Thymus (tissue), 11 donors: ENCODE data around the gene STK24. TPM values are rescaled to one million over a fixed set of nuclear protein-coding genes. Genes with fewer than 3 reads are reported as not detected.

ENCODE experiments used
- DNase-seq, 9 donors: peaks; one replicate each; pipeline ENCODE4 v3.0.0-alpha.2; 2013; ENCODE audit warnings: low spot score in 9 of 9, low read depth in 6 of 9, missing footprints in 1 of 9
- H3K27ac ChIP-seq, 2 donors: one replicate each; pipeline ENCODE4 v1.5.1; 2013; ENCODE audit warnings: control low read depth in 1 of 2, low read depth in 1 of 2, low read length in 1 of 2, mild to moderate bottlenecking in 1 of 2, moderate library complexity in 1 of 2
- H3K27me3 ChIP-seq, 2 donors: one replicate each; pipeline ENCODE4 v1.5.1; 2013; ENCODE audit warnings: low read length in 1 of 2; ENCODE audit not compliant: control insufficient read depth in 2 of 2, insufficient read depth in 1 of 2
- H3K36me3 ChIP-seq, 2 donors: one replicate each; pipeline ENCODE4 v1.5.1; 2013; ENCODE audit warnings: low read length in 1 of 2, mild to moderate bottlenecking in 1 of 2, moderate library complexity in 1 of 2; ENCODE audit not compliant: control insufficient read depth in 2 of 2, insufficient read depth in 2 of 2
- H3K4me1 ChIP-seq, 2 donors: one replicate each; pipeline ENCODE4 v1.5.1; 2013; ENCODE audit warnings: low read length in 2 of 2; ENCODE audit not compliant: control insufficient read depth in 2 of 2, insufficient read depth in 2 of 2
- H3K4me3 ChIP-seq, 2 donors: one replicate each; pipeline ENCODE4 v1.5.1; 2013; ENCODE audit warnings: low read length in 2 of 2, control low read depth in 1 of 2, mild to moderate bottlenecking in 1 of 2
- H3K9me3 ChIP-seq, 2 donors: one replicate each; pipeline ENCODE4 v1.5.1; 2013; ENCODE audit warnings: low read length in 1 of 2, mild to moderate bottlenecking in 1 of 2; ENCODE audit not compliant: control insufficient read depth in 2 of 2, insufficient read depth in 1 of 2
- WGBS: extraction: QIAGEN DNeasy Blood & Tissue Kit; methylation state at CpG from one replicate; pipeline ENCODE4 v1.1.7; 2013; 5-methylcytosine and 5-hydroxymethylcytosine counted together
- polyA plus RNA-seq: library from polyadenylated mRNA; stranded (reverse); fragments of 200-250 nt; gene quantifications from one replicate; pipeline ENCODE4 v1.2.3, GENCODE V29; 2013
- total RNA-seq: library from RNA; stranded (reverse); fragments of 120-200 nt; gene quantifications from one replicate; pipeline ENCODE4 v1.2.4, GENCODE V29; 2013
- donor health status: healthy.

The STK24 gene
- total and polyA plus RNA-seq, 2 donors: 52.7 to 62.4 TPM

GRCh38 chr13:98461486-98462240 lies 115.2 kb downstream of the STK24 start:
- Histone ChIP-seq H3K9me3 (no peaks in the 10 kb centered on the region), H3K27ac (no peak overlapping the region), H3K36me3 (peaks cover 65 to 87% of the 10 kb centered on the region in 2 donors), H3K27me3 (no peaks in the 10 kb centered on the region), H3K4me1 (peaks cover 12 to 54% of the 10 kb centered on the region in 2 donors), H3K4me3 (no peak overlapping the region)
- 92% methylated on average over 16 of the region's 16 CpGs for WGBS
- no peak for DNase-seq

- no peaks in the 10 kb centered on the region for H3K27me3 ChIP-seq
- peaks cover 19 to 57% of the 10 kb centered on the region in 2 donors for H3K4me1 ChIP-seq
- H3K4me3 ChIP-seq: no peak overlapping the region
- H3K27ac ChIP-seq: no peak overlapping the region
- WGBS: 63% methylated on average over 13 of the region's 13 CpGs
- peak in 2 of 9 donors; percentile 37 to 68 for DNase-seq
- H3K9me3 ChIP-seq: no peaks in the 10 kb centered on the region
- H3K36me3 ChIP-seq: peaks cover 70 to 76% of the 10 kb centered on the region in 2 donors
Measured at GRCh38 chr13:98460516-98460915, 116.4 kb downstream of the STK24 start.

- DNase-seq: no peak
- Histone ChIP-seq H3K36me3 (peaks cover 70 to 75% of the 10 kb centered on the region in 2 donors), H3K27ac (no peak overlapping the region), H3K27me3 (no peaks in the 10 kb centered on the region), H3K4me3 (no peak overlapping the region), H3K4me1 (peaks cover 21 to 57% of the 10 kb centered on the region in 2 donors), H3K9me3 (no peaks in the 10 kb centered on the region)
- WGBS: 97% methylated on average over 13 of the region's 13 CpGs
Measured at GRCh38 chr13:98459721-98460370, 117.1 kb downstream of the STK24 start.

GRCh38 chr13:98459171-98459681 lies 117.7 kb downstream of the STK24 start:
- Histone ChIP-seq H3K27ac (no peak overlapping the region), H3K36me3 (peaks cover 73 to 78% of the 10 kb centered on the region in 2 donors), H3K27me3 (no peaks in the 10 kb centered on the region), H3K4me1 (peaks cover 21 to 64% of the 10 kb centered on the region in 2 donors), H3K9me3 (no peaks in the 10 kb centered on the region), H3K4me3 (no peak overlapping the region)
- DNase-seq: no peak
- WGBS: 98% methylated on average over 18 of the region's 18 CpGs

- DNase-seq: no peak
- Histone ChIP-seq H3K27me3 (no peaks in the 10 kb centered on the region), H3K36me3 (peaks cover 69 to 79% of the 10 kb centered on the region in 2 donors), H3K4me1 (peaks cover 21 to 64% of the 10 kb centered on the region in 2 donors), H3K9me3 (no peaks in the 10 kb centered on the region), H3K4me3 (no peak overlapping the region), H3K27ac (no peak overlapping the region)
- WGBS: 97% methylated on average over 16 of the region's 16 CpGs
Measured at GRCh38 chr13:98458431-98458830, 118.5 kb downstream of the STK24 start.

GRCh38 chr13:98457053-98457452 lies 119.9 kb downstream of the STK24 start:
- WGBS: 82% methylated on average over 13 of the region's 13 CpGs

GRCh38 chr13:98456413-98456845 lies 120.5 kb downstream of the STK24 start:
- 15% methylated on average over 6 of the region's 6 CpGs for WGBS
- H3K27ac ChIP-seq: peak overlapping the region; percentile 54 to 73
- peaks cover 64 to 79% of the 10 kb centered on the region in 2 donors for H3K36me3 ChIP-seq

More at GRCh38 chr13:98457053-98457452, 119.9 kb downstream of the STK24 start:
- H3K36me3 ChIP-seq: peaks cover 64 to 79% of the 10 kb centered on the region in 2 donors
- no peaks in the 10 kb centered on the region for H3K27me3 ChIP-seq
- H3K27ac ChIP-seq: peak overlapping the region in 1 of 2 donors; percentile 73
- peak in 1 of 9 donors; percentile 23 for DNase-seq
- no peaks in the 10 kb centered on the region for H3K9me3 ChIP-seq
- H3K4me1 ChIP-seq: peaks cover 21 to 65% of the 10 kb centered on the region in 2 donors
- H3K4me3 ChIP-seq: no peak overlapping the region

GRCh38 chr13:98454389-98454881 lies 122.5 kb downstream of the STK24 start:
- Histone ChIP-seq H3K4me3 (no peak overlapping the region), H3K9me3 (no peaks in the 10 kb centered on the region), H3K27ac (no peak overlapping the region), H3K36me3 (peaks cover 56 to 73% of the 10 kb centered on the region in 2 donors), H3K27me3 (no peaks in the 10 kb centered on the region), H3K4me1 (peaks cover 36 to 67% of the 10 kb centered on the region in 2 donors)
- 49% methylated on average over 7 of the region's 7 CpGs for WGBS
- DNase-seq: no peak

More at GRCh38 chr13:98456413-98456845, 120.5 kb downstream of the STK24 start:
- Histone ChIP-seq H3K9me3 (no peaks in the 10 kb centered on the region), H3K4me3 (no peak overlapping the region), H3K4me1 (peaks cover 27 to 67% of the 10 kb centered on the region in 2 donors), H3K27me3 (no peaks in the 10 kb centered on the region)
- peak in 5 of 9 donors; percentile 46 to 78 (median 60) for DNase-seq
